ENCODE results near the gene SOHLH1.

- no peak for TF ChIP-seq CTCF (IDR thresholded peaks at IDR 0.05; ENCODE audit: low read length)
- TF ChIP-seq EZH2phosphoT487 (IDR thresholded peaks at IDR 0.05; ENCODE audit: low read length) = no peak
Measured at GRCh38 chr9:135669616-135670285, 29.5 kb downstream of the SOHLH1 start.
